ENCODE results near the gene GLIS2.

GRCh38 chr16:4364196-4365013 lies 48.5 kb downstream of the GLIS2 start:
- TF ChIP-seq POLR2A (IDR thresholded peaks at IDR 0.05; ENCODE audit: low read depth, low read length), result no peak
- no peak for TF ChIP-seq RCOR1 (IDR thresholded peaks at IDR 0.05; ENCODE audit: insufficient replicate concordance, low read length)
- TF ChIP-seq SMC3 (IDR thresholded peaks at IDR 0.05; ENCODE audit: low read depth, low read length), result no peak
- TF ChIP-seq CTCF (conservative IDR thresholded peaks at IDR 0.05; ENCODE audit: low read depth, low read length), result no peak
- no peak for TF ChIP-seq MXI1 (IDR thresholded peaks at IDR 0.05; ENCODE audit: borderline replicate concordance, low read depth, low read length)
- TF ChIP-seq MAZ (IDR thresholded peaks at IDR 0.05; ENCODE audit: borderline replicate concordance, low read depth, low read length), result no peak
- no peak for TF ChIP-seq RAD21 (IDR thresholded peaks at IDR 0.05; ENCODE audit: low read length)
- no peak for TF ChIP-seq CEBPB (IDR thresholded peaks at IDR 0.05; ENCODE audit: low read depth, low read length)
- no peak for TF ChIP-seq ELK1 (IDR thresholded peaks at IDR 0.05; ENCODE audit: borderline replicate concordance, low read depth, low read length)
- no peak for TF ChIP-seq FOS (IDR thresholded peaks at IDR 0.05; ENCODE audit: low read depth, low read length)
- no peak for TF ChIP-seq BHLHE40 (IDR thresholded peaks at IDR 0.05; ENCODE audit: low read depth, low read length)

All from IMR-90 (cell line).